Mesendoderm (in vitro differentiated cells): Measurements from ENCODE around the gene CMPK2.

Experiments
- DNase-seq: peaks from one replicate; pipeline ENCODE4 v3.0.0; 2013
- H2AK5ac ChIP-seq: 2 replicates; pipeline ENCODE4 v1.6.1; 2013; ENCODE audit warnings: low read length, inconsistent platforms
- H2BK120ac ChIP-seq: 2 replicates; pipeline ENCODE4 v1.6.1; 2013; ENCODE audit warnings: low read depth, mild to moderate bottlenecking, low read length, moderate library complexity, mixed read lengths
- H2BK15ac ChIP-seq: replicated peaks from 2 replicates; pipeline ENCODE4 v1.6.1; 2013; ENCODE audit warnings: low read depth, mild to moderate bottlenecking, moderate library complexity
- H2BK5ac ChIP-seq: 2 replicates; pipeline ENCODE4 v1.6.1; 2013; ENCODE audit warnings: low read length, inconsistent platforms
- H3K18ac ChIP-seq: 2 replicates; pipeline ENCODE4 v1.6.1; 2013; ENCODE audit warnings: mild to moderate bottlenecking, low read length, mixed read lengths
- H3K23ac ChIP-seq: one replicate; pipeline ENCODE4 v1.6.1; 2013; ENCODE audit warnings: low read length
- H3K27ac ChIP-seq: 2 replicates; pipeline ENCODE4 v1.5.1; 2013; ENCODE audit warnings: low read depth, mild to moderate bottlenecking, inconsistent platforms, low read length, moderate library complexity
- H3K27me3 ChIP-seq: 2 replicates; pipeline ENCODE4 v1.6.1; 2013; ENCODE audit warnings: low read length, control low read depth, mild to moderate bottlenecking, inconsistent platforms; ENCODE audit not compliant: insufficient read depth, poor library complexity
- H3K36me3 ChIP-seq: 2 replicates; pipeline ENCODE4 v1.6.1; 2013; ENCODE audit warnings: low read length, inconsistent platforms; ENCODE audit not compliant: control insufficient read depth, insufficient read depth
- H3K4ac ChIP-seq: one replicate; pipeline ENCODE4 v1.6.1; 2013; ENCODE audit warnings: low read depth, mild to moderate bottlenecking, low read length, moderate library complexity
- H3K4me1 ChIP-seq: 2 replicates; pipeline ENCODE4 v1.6.1; 2013; ENCODE audit warnings: low read depth, low read length, inconsistent platforms; ENCODE audit not compliant: control insufficient read depth
- H3K4me2 ChIP-seq: 2 replicates; pipeline ENCODE4 v1.6.1; 2013; ENCODE audit warnings: low read length
- H3K4me3 ChIP-seq: 2 replicates; pipeline ENCODE4 v1.5.1; 2013; ENCODE audit warnings: mild to moderate bottlenecking, low read length
- H3K56ac ChIP-seq: one replicate; pipeline ENCODE4 v1.6.1; 2013; ENCODE audit warnings: low read length
- H3K79me1 ChIP-seq: 2 replicates; pipeline ENCODE4 v1.6.1; 2013; ENCODE audit warnings: low read length, inconsistent platforms
- H3K79me2 ChIP-seq: 2 replicates; pipeline ENCODE4 v1.6.1; 2013; ENCODE audit warnings: mild to moderate bottlenecking, low read length; ENCODE audit not compliant: control insufficient read depth, insufficient read depth
- H3K9ac ChIP-seq: 2 replicates; pipeline ENCODE4 v1.6.1; 2013; ENCODE audit warnings: low read length, inconsistent platforms
- H4K5ac ChIP-seq: one replicate; pipeline ENCODE4 v1.6.1; 2013; ENCODE audit warnings: low read length
- H4K8ac ChIP-seq: one replicate; pipeline ENCODE4 v1.6.1; 2013; ENCODE audit warnings: low read depth, mild to moderate bottlenecking, control low read depth, low read length, moderate library complexity
- WGBS: extraction: QIAGEN DNeasy Blood & Tissue Kit; methylation state at CpG from one replicate; pipeline ENCODE4 v1.1.7; 2013; ENCODE audit warnings: low lambda C conversion rate, missing lambda C conversion rate; ENCODE audit not compliant: insufficient coverage; ENCODE audit errors: extremely low coverage; 5-methylcytosine and 5-hydroxymethylcytosine counted together

The CMPK2 gene

GRCh38 chr2:6846967-6847681 is 18.6 kb downstream of the CMPK2 start:
- Histone ChIP-seq H3K18ac (no peak overlapping the region), H4K5ac (no peak overlapping the region), H3K36me3 (no peaks in the 10 kb centered on the region), H3K79me2 (no peaks in the 10 kb centered on the region), H3K4ac (no peak overlapping the region), H3K27ac (no peak overlapping the region), H3K79me1 (no peaks in the 10 kb centered on the region), H3K27me3 (no peaks in the 10 kb centered on the region), H2BK120ac (no peak overlapping the region), H3K23ac (no peak overlapping the region), H4K8ac (no peak overlapping the region), H2BK15ac (no peak overlapping the region), H3K4me1 (no peaks in the 10 kb centered on the region), H3K9ac (no peak overlapping the region), H2BK5ac (no peak overlapping the region), H3K56ac (no peak overlapping the region), H2AK5ac (no peak overlapping the region), H3K4me3 (no peak overlapping the region), H3K4me2 (no peak overlapping the region)
- no CpG with 5 or more reads among the region's 6 CpGs for WGBS
- no peak for DNase-seq

GRCh38 chr2:6846540-6846939 is 19.2 kb downstream of the CMPK2 start:
- Histone ChIP-seq H3K79me2 (no peaks in the 10 kb centered on the region), H3K4ac (no peak overlapping the region), H3K18ac (no peak overlapping the region), H3K4me1 (no peaks in the 10 kb centered on the region), H3K79me1 (no peaks in the 10 kb centered on the region), H3K4me2 (no peak overlapping the region), H2BK120ac (no peak overlapping the region), H3K9ac (no peak overlapping the region), H3K27me3 (no peaks in the 10 kb centered on the region), H3K56ac (no peak overlapping the region), H2BK5ac (no peak overlapping the region), H3K23ac (no peak overlapping the region), H4K8ac (no peak overlapping the region), H2AK5ac (no peak overlapping the region), H3K36me3 (no peaks in the 10 kb centered on the region), H3K4me3 (no peak overlapping the region), H3K27ac (no peak overlapping the region), H2BK15ac (no peak overlapping the region), H4K5ac (no peak overlapping the region)
- DNase-seq: no peak
- no CpG with 5 or more reads among the region's 1 CpG for WGBS

DNA sequence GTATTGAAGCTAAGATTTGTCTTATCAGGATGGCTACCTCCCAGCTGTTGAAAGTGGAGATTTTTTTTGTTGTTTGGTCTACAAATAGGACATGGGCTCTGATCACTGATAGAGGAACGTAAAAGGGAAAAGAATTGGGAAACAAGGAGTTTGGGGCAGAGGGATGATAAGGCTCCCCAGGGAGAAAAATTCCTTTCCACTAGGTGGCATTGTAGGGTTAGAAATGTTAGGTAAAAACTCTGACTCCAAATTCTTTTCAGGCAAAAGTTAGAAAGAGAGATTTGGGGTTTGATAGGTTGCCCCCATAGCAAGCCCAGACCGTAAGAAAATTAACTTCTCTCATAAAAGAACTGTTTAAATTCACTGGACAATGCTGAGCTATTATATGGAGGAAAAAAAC is 19.8 kb downstream of the CMPK2 start:
- H3K23ac ChIP-seq: no peak overlapping the region
- no peak overlapping the region for H4K5ac ChIP-seq
- no peak overlapping the region for H3K18ac ChIP-seq
- no peak overlapping the region for H3K4me2 ChIP-seq
- H3K79me2 ChIP-seq: no peaks in the 10 kb centered on the region
- no peak overlapping the region for H2BK120ac ChIP-seq
- H3K27me3 ChIP-seq: no peaks in the 10 kb centered on the region
- no CpG with 5 or more reads among the region's 2 CpGs for WGBS
- no peaks in the 10 kb centered on the region for H3K79me1 ChIP-seq
- no peak overlapping the region for H2BK15ac ChIP-seq
- H3K9ac ChIP-seq: no peak overlapping the region
- no peak overlapping the region for H4K8ac ChIP-seq
- no peak overlapping the region for H3K4me3 ChIP-seq
- no peak overlapping the region for H2AK5ac ChIP-seq
- no peak overlapping the region for H3K27ac ChIP-seq
- no peaks in the 10 kb centered on the region for H3K4me1 ChIP-seq
- H3K36me3 ChIP-seq: no peaks in the 10 kb centered on the region
- H3K4ac ChIP-seq: no peak overlapping the region
- DNase-seq: no peak
- H3K56ac ChIP-seq: no peak overlapping the region
- H2BK5ac ChIP-seq: no peak overlapping the region

DNA sequence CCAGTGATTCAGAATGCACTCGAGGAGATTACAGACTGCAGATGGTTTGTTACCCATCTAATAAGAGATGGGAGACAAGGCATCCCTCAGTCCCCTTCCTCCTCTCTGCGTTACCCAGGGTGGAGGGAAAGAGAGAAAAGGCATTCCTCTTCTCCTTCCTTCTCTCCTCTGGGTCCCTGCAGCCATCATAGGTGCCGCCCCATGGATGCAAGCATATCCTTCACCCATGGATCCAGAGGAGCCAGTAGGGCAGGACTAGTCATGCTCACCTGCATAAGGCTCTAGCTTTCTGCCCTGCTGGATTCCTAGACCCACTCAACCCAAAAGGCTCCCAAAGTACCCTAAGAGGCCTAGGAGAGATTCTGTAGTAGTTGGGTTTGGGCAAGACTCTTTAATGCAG is 20.4 kb downstream of the CMPK2 start:
- no peak overlapping the region for H3K27ac ChIP-seq
- WGBS: no CpG with 5 or more reads among the region's 3 CpGs
- no peak overlapping the region for H2BK120ac ChIP-seq
- H3K27me3 ChIP-seq: no peaks in the 10 kb centered on the region
- no peak overlapping the region for H3K4ac ChIP-seq
- no peaks in the 10 kb centered on the region for H3K4me1 ChIP-seq
- H3K4me3 ChIP-seq: no peak overlapping the region
- H3K23ac ChIP-seq: no peak overlapping the region
- H2BK5ac ChIP-seq: no peak overlapping the region
- H3K18ac ChIP-seq: no peak overlapping the region
- no peak overlapping the region for H4K8ac ChIP-seq
- no peak overlapping the region for H4K5ac ChIP-seq
- no peak overlapping the region for H2AK5ac ChIP-seq
- H3K79me2 ChIP-seq: no peaks in the 10 kb centered on the region
- no peak overlapping the region for H3K9ac ChIP-seq
- no peaks in the 10 kb centered on the region for H3K36me3 ChIP-seq
- DNase-seq: peak; percentile 35
- H2BK15ac ChIP-seq: no peak overlapping the region
- no peak overlapping the region for H3K56ac ChIP-seq
- no peak overlapping the region for H3K4me2 ChIP-seq
- no peaks in the 10 kb centered on the region for H3K79me1 ChIP-seq

DNA sequence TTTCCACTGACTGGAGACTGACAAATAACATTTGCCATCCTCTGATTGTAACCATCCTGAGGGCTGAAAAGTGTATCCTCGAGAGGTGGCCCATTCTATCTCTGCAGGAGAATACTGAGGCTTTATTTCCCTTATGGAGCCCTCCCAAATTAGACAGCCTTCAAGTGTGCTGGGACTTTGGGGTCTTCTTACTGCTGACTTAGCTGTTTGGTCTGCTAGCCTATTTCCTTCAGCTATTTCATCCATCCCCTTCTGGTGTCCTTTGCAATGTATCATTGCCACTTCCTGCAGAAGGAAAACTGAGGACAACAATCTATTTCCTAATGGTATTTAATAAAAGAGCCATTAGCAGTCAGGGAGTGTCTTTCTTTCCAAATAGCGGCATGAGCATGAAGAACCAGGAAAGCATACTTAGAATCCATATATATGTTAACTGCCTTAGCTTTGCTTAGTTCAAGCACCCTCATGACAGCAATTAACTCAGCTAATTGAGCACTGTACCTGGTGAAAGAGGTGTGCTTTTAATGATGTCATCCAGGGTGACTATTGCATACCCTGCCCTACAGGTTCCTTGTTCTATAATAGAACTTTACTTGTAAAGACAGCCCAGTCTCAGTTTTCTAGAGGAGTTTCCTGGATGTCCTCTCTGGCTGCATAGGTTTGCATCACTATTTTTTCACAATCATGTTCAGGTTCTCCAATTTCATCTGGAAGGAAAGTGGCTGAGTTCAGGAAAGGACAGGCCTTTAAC is 24.0 kb downstream of the CMPK2 start:
- H2BK120ac ChIP-seq: no peak overlapping the region
- no peaks in the 10 kb centered on the region for H3K79me1 ChIP-seq
- H3K4me3 ChIP-seq: no peak overlapping the region
- no peaks in the 10 kb centered on the region for H3K4me1 ChIP-seq
- H4K8ac ChIP-seq: no peak overlapping the region
- H4K5ac ChIP-seq: no peak overlapping the region
- no peak overlapping the region for H3K4ac ChIP-seq
- H2AK5ac ChIP-seq: no peak overlapping the region
- H3K23ac ChIP-seq: no peak overlapping the region
- H2BK5ac ChIP-seq: no peak overlapping the region
- no peaks in the 10 kb centered on the region for H3K36me3 ChIP-seq
- H3K79me2 ChIP-seq: no peaks in the 10 kb centered on the region
- no peak overlapping the region for H2BK15ac ChIP-seq
- WGBS: no CpG with 5 or more reads among the region's 2 CpGs
- H3K27ac ChIP-seq: no peak overlapping the region
- H3K56ac ChIP-seq: no peak overlapping the region
- H3K27me3 ChIP-seq: no peaks in the 10 kb centered on the region
- H3K18ac ChIP-seq: no peak overlapping the region
- DNase-seq: no peak
- no peak overlapping the region for H3K9ac ChIP-seq
- H3K4me2 ChIP-seq: no peak overlapping the region
